Ishikawa (cell line): ENCODE results near the gene RPL28.

Experiments used
- EP300 ChIP-seq: IDR thresholded peaks from 2 replicates; pipeline ENCODE4 v1.6.1; 2012; ENCODE audit warnings: borderline replicate concordance
- MAX ChIP-seq: IDR thresholded peaks from 2 replicates; pipeline ENCODE4 v1.6.1; 2012
- RAD21 ChIP-seq: IDR thresholded peaks from 2 replicates; pipeline ENCODE4 v1.6.1; 2012; ENCODE audit warnings: low read depth
- REST ChIP-seq: IDR thresholded peaks from 2 replicates; pipeline ENCODE4 v1.6.1; 2012; ENCODE audit warnings: low read depth, mild to moderate bottlenecking
- TAF1 ChIP-seq: IDR thresholded peaks from 2 replicates; pipeline ENCODE4 v1.6.1; 2012; ENCODE audit warnings: low read depth, mild to moderate bottlenecking
- USF1 ChIP-seq: IDR thresholded peaks from 2 replicates; pipeline ENCODE4 v1.6.1; 2012
- YY1 ChIP-seq: IDR thresholded peaks from 2 replicates; pipeline ENCODE4 v1.6.1; 2012; ENCODE audit warnings: low read depth

GRCh38 chr19:55377356-55378131, 8.2 kb upstream of the RPL28 start:
- no peak for TF ChIP-seq REST
- TF ChIP-seq USF1 = no peak
- no peak for TF ChIP-seq EP300
- no peak for TF ChIP-seq MAX
- no peak for TF ChIP-seq RAD21
- TF ChIP-seq TAF1 = no peak
- no peak for TF ChIP-seq YY1
